Hepatocyte (in vitro differentiated cells): Measurements from ENCODE around the gene LDLR. TPM values are rescaled to one million over a fixed set of nuclear protein-coding genes. Genes with fewer than 3 reads are reported as not detected.
"Not testable (repeated sequence)": the region's sequence is repeated elsewhere in the genome, so short reads cannot be mapped to it uniquely, and the experiment has no call there.

Source experiments
- DNase-seq: peaks from one replicate; pipeline ENCODE4 v3.0.0-alpha.2; 2016; ENCODE audit warnings: low spot score
- H2AFZ ChIP-seq: fragments of 200-600 bp; sonication (generic); 2 replicates; pipeline ENCODE4 v1.6.0; 2016; ENCODE audit warnings: antibody characterized with exemption, mild to moderate bottlenecking
- H3K27ac ChIP-seq: fragments of 200-600 bp; sonication (generic); 2 replicates; pipeline ENCODE4 v1.5.1; 2016; ENCODE audit warnings: mild to moderate bottlenecking
- H3K27me3 ChIP-seq: fragments of 200-600 bp; sonication (generic); 2 replicates; pipeline ENCODE4 v1.6.1; 2016
- H3K36me3 ChIP-seq: fragments of 200-600 bp; sonication (generic); replicated peaks from 2 replicates; pipeline ENCODE4 v1.5.1; 2016; ENCODE audit warnings: low read depth; ENCODE audit not compliant: insufficient read depth
- H3K4me1 ChIP-seq: fragments of 200-600 bp; sonication (generic); 2 replicates; pipeline ENCODE4 v1.5.1; 2016; ENCODE audit warnings: mild to moderate bottlenecking, moderate library complexity; ENCODE audit not compliant: insufficient read depth
- H3K4me2 ChIP-seq: fragments of 200-600 bp; sonication (generic); 2 replicates; pipeline ENCODE4 v1.6.0; 2016
- H3K4me3 ChIP-seq: fragments of 200-600 bp; sonication (generic); 2 replicates; pipeline ENCODE4 v1.5.1; 2016; ENCODE audit warnings: mild to moderate bottlenecking
- H3K79me2 ChIP-seq: fragments of 200-600 bp; sonication (generic); 2 replicates; pipeline ENCODE4 v1.6.0; 2017; ENCODE audit warnings: mild to moderate bottlenecking
- H3K9me2 ChIP-seq: fragments of 200-600 bp; sonication (generic); replicated peaks from 2 replicates; pipeline ENCODE4 v1.6.0; 2017; ENCODE audit warnings: mild to moderate bottlenecking; ENCODE audit not compliant: insufficient read depth
- H3K9me3 ChIP-seq: fragments of 200-600 bp; sonication (generic); 2 replicates; pipeline ENCODE4 v1.5.1; 2016; ENCODE audit warnings: low read depth, mild to moderate bottlenecking
- H4K20me1 ChIP-seq: fragments of 200-600 bp; sonication (generic); 2 replicates; pipeline ENCODE4 v1.6.0; 2016; ENCODE audit warnings: mild to moderate bottlenecking; ENCODE audit not compliant: insufficient read depth, poor library complexity, severe bottlenecking
- CTCF ChIP-seq: fragments of 200-600 bp; sonication (generic); IDR thresholded peaks from 2 replicates; pipeline ENCODE4 v1.5.1; 2016; ENCODE audit warnings: antibody characterized with exemption, mild to moderate bottlenecking; ENCODE audit not compliant: poor library complexity
- EZH2 ChIP-seq: fragments of 200-600 bp; sonication (generic); IDR thresholded peaks from 2 replicates; pipeline ENCODE4 v1.6.1; 2016; ENCODE audit warnings: antibody characterized with exemption, mild to moderate bottlenecking, borderline replicate concordance
- EZH2phosphoT487 ChIP-seq: fragments of 200-600 bp; sonication (generic); IDR thresholded peaks from one replicate; pipeline ENCODE4 v1.6.1; 2018; ENCODE audit warnings: antibody characterized with exemption, mild to moderate bottlenecking, low read depth, moderate library complexity; ENCODE audit not compliant: unreplicated experiment, severe bottlenecking
- WGBS: methylation state at CpG from one replicate; pipeline ENCODE4 v1.1.6; 2016; ENCODE audit warnings: low lambda C conversion rate; ENCODE audit errors: missing lambda C conversion rate; 5-methylcytosine and 5-hydroxymethylcytosine counted together
- polyA plus RNA-seq: library from polyadenylated mRNA; unstranded; fragments of >200 nt; fragmentation: Nextera tagmentation; extraction: Ambion mirVana; gene quantifications from 2 replicates; pipeline ENCODE4 v1.2.1, GENCODE V29; 2016
- total RNA-seq: library from RNA; depleted of rRNA; stranded (reverse); fragments of >200 nt; gene quantifications from 2 replicates; pipeline ENCODE4 v1.2.3, GENCODE V29; 2014

The LDLR gene
- total and polyA plus RNA-seq, 2 experiments from 2014 or later, result 123 to 126 TPM

GRCh38 chr19:11155373-11156120 is 66.3 kb downstream of the LDLR start, which contains the start of gene SPC24:
Gene SPC24, minus strand, starts transcription at chr19:11155782. Its CDS starts 6 bp downstream, at chr19:11155776.
- peak; percentile 98 for DNase-seq
- peak within 1 kb of the TSS; percentile 38 for H3K4me3 ChIP-seq
- no peaks in the 10 kb centered on the region for H3K9me2 ChIP-seq
- H3K9me3 ChIP-seq, result no peaks in the 10 kb centered on the region
- H3K79me2 ChIP-seq, result peaks cover 34% of the 10 kb centered on the region
- WGBS, result under 1% methylated on average over 50 of the region's 50 CpGs
- peaks cover 16% of the 10 kb centered on the region for H3K4me1 ChIP-seq
- H4K20me1 ChIP-seq, result no peaks in the 10 kb centered on the region
- peak within 1 kb of the TSS; percentile 25 for H3K27ac ChIP-seq
- no peaks in the 10 kb centered on the region for H3K27me3 ChIP-seq
- peak within 1 kb of the TSS; percentile 83 for H3K4me2 ChIP-seq
- no peak for TF ChIP-seq EZH2phosphoT487
- no peak for TF ChIP-seq CTCF
- no peak for TF ChIP-seq EZH2
- H2AFZ ChIP-seq, result peak within 1 kb of the TSS; percentile 34
- no peaks in the 10 kb centered on the region for H3K36me3 ChIP-seq

DNA sequence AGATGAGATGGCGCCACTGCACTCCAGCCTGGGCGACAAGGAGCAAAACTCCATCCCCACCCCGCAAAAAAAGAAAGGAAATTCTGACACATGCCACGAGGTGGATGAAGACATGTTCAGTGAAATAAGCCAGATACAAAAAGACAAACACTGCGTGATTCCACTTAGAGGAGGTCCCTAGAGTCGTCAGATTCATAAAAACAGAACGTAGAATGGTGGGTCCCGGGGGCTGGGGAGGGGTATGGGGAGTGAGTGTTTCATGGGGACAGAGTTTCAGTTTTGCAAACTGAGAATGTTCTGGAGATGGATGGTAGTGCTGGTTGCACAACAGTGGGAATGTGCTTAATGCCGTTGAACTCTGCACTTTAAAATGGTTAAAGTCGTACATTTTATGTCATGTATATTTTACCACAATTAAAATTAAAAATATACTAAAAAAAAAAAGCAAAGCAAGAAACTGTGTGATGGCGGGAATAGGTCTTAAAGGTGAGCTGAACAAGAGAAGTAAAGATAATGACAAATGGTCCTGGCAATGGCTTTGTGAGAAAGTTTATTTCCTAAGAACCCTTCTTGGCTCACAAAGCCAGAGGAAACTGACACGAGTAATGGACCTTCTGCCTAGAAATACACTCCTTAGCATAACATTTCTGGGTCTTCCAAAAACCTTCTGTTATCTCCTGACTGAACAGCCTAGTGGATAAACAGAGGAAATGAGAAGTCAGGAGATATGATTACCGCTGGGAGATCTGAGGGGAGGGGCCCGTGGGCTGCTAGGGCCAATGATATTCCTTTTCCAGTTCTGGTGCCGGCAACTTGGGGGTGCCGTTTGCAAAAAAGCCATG is 70.6 kb downstream of the LDLR start:
- Histone ChIP-seq H3K4me1 (peaks cover 21% of the 10 kb centered on the region), H3K9me2 (no peaks in the 10 kb centered on the region), H3K27me3 (no peaks in the 10 kb centered on the region), H3K79me2 (peaks cover 6% of the 10 kb centered on the region), H3K27ac (peak overlapping the region; percentile 56), H3K9me3 (no peaks in the 10 kb centered on the region), H2AFZ (no peak overlapping the region), H3K4me2 (peak overlapping the region; percentile 47), H3K36me3 (no peaks in the 10 kb centered on the region), H4K20me1 (no peaks in the 10 kb centered on the region), H3K4me3 (no peak overlapping the region)
- WGBS, result 50% methylated on average over 15 of the region's 16 CpGs
- TF ChIP-seq CTCF (no peak), EZH2 (no peak), EZH2phosphoT487 (no peak)
- DNase-seq, result no peak

GRCh38 chr19:11160440-11160768 is 71.1 kb downstream of the LDLR start:
- not testable (repeated sequence) for H3K9me2 ChIP-seq
- peaks cover 24% of the 10 kb centered on the region for H3K4me1 ChIP-seq

GRCh38 chr19:11164296-11164695 is 75.0 kb downstream of the LDLR start:
- Histone ChIP-seq H3K27ac (peak overlapping the region; percentile 80), H3K9me3 (no peaks in the 10 kb centered on the region), H3K36me3 (no peaks in the 10 kb centered on the region), H3K4me2 (peak overlapping the region; percentile 1), H3K27me3 (no peaks in the 10 kb centered on the region), H3K4me3 (no peak overlapping the region), H4K20me1 (no peaks in the 10 kb centered on the region), H3K79me2 (no peaks in the 10 kb centered on the region), H3K9me2 (no peaks in the 10 kb centered on the region), H3K4me1 (peaks cover 22% of the 10 kb centered on the region), H2AFZ (no peak overlapping the region)
- 92% methylated on average over 11 of the region's 11 CpGs for WGBS
- no peak for DNase-seq
- TF ChIP-seq CTCF (no peak), EZH2 (no peak), EZH2phosphoT487 (no peak)

More at GRCh38 chr19:11160440-11160768, 71.1 kb downstream of the LDLR start:
- H3K4me2 ChIP-seq, H3K9me3 ChIP-seq, H2AFZ ChIP-seq, DNase-seq, H3K4me3 ChIP-seq, H4K20me1 ChIP-seq, H3K36me3 ChIP-seq, H3K27me3 ChIP-seq, H3K79me2 ChIP-seq: not testable (repeated sequence)
- WGBS, result 100% methylated on average over 2 of the region's 2 CpGs
- peak overlapping the region; percentile 56 for H3K27ac ChIP-seq
